ENCODE data around the gene BET1L. TPM values are rescaled to one million over a fixed set of nuclear protein-coding genes. Genes with fewer than 3 reads are reported as not detected.

BET1L gene
- total RNA-seq, 1 experiment from 2014 or later: 22.2 TPM

- no TSS peak for BruUV-seq (replicated peaks)
- H3K27me3 ChIP-seq (replicated peaks; ENCODE audit: insufficient read depth, low read depth, low read length, poor library complexity): no peaks in the 10 kb centered on the region
These were observed 1.1 kb upstream of the BET1L start for GRCh38 chr11:208181-208916.

GRCh38 chr11:207863-208180, 623 bp upstream of the BET1L start:
- Histone ChIP-seq H3K9me3 (ENCODE audit: low read depth, low read length, poor library complexity, severe bottlenecking) (no peaks in the 10 kb centered on the region), H3K4me1 (ENCODE audit: insufficient read depth, low read length, poor library complexity, severe bottlenecking) (peaks cover 13% of the 10 kb centered on the region), H3K27me3 (replicated peaks; ENCODE audit: insufficient read depth, low read depth, low read length, poor library complexity) (no peaks in the 10 kb centered on the region), H3K4me3 (ENCODE audit: low read depth, low read length, poor library complexity, severe bottlenecking) (peak overlapping the region; percentile 69), H3K36me3 (ENCODE audit: insufficient read depth, low read length, poor library complexity, severe bottlenecking) (peaks cover 37% of the 10 kb centered on the region), H3K27ac (ENCODE audit: low read depth, low read length, poor library complexity, severe bottlenecking) (peak overlapping the region; percentile 98)
- BruUV-seq (replicated peaks): TSS peak; percentile 87
- TF ChIP-seq EZH2 (IDR thresholded peaks at IDR 0.05; ENCODE audit: borderline replicate concordance, low read depth, low read length, poor library complexity, severe bottlenecking) (no peak), CTCF (conservative IDR thresholded peaks at IDR 0.05; ENCODE audit: low read depth, low read length) (no peak)
- POLR2A ChIA-PET (ENCODE audit: low non-redundant PET): no interaction called here
- DNase-seq (ENCODE audit: low spot score): no peak
- intact Hi-C loops (cut with micrococcal nuclease; ENCODE audit: unreplicated experiment): loop anchor here (5.0 to 10.0 kb wide), 2 partner anchors 149 to 237 kb away; partner anchors contain the start of gene ANO9
- CTCF ChIA-PET: interaction anchor here (0.7 kb wide), 1 partner anchor 9 kb away, joined by 3 read pairs; no protein-coding TSS in a partner anchor

More at GRCh38 chr11:208181-208916, 1.1 kb upstream of the BET1L start:
- no peaks in the 10 kb centered on the region for H3K9me3 ChIP-seq (ENCODE audit: low read depth, low read length, poor library complexity, severe bottlenecking)
- intact Hi-C loops (cut with micrococcal nuclease; ENCODE audit: unreplicated experiment): loop anchor here (5.0 to 10.0 kb wide), 2 partner anchors 149 to 236 kb away; partner anchors contain the start of gene ANO9
- peak; percentile 82 for DNase-seq (ENCODE audit: low spot score)
- ChIA-PET CTCF (no interaction called here), POLR2A (ENCODE audit: low non-redundant PET) (no interaction called here)
- H3K36me3 ChIP-seq (ENCODE audit: insufficient read depth, low read length, poor library complexity, severe bottlenecking): peaks cover 42% of the 10 kb centered on the region
- TF ChIP-seq EZH2 (IDR thresholded peaks at IDR 0.05; ENCODE audit: borderline replicate concordance, low read depth, low read length, poor library complexity, severe bottlenecking): no peak
- no peak for TF ChIP-seq CTCF (conservative IDR thresholded peaks at IDR 0.05; ENCODE audit: low read depth, low read length)
- H3K4me3 ChIP-seq (ENCODE audit: low read depth, low read length, poor library complexity, severe bottlenecking): peak overlapping the region; percentile 69
- peak overlapping the region; percentile 98 for H3K27ac ChIP-seq (ENCODE audit: low read depth, low read length, poor library complexity, severe bottlenecking)
- H3K4me1 ChIP-seq (ENCODE audit: insufficient read depth, low read length, poor library complexity, severe bottlenecking): peaks cover 13% of the 10 kb centered on the region

GRCh38 chr11:206526-207207, 532 bp downstream of the BET1L start:
- ChIA-PET POLR2A (ENCODE audit: low non-redundant PET) (no interaction called here), CTCF (no interaction called here)
- intact Hi-C loops (cut with micrococcal nuclease; ENCODE audit: unreplicated experiment): loop anchor here (5.0 to 10.0 kb wide), 2 partner anchors 151 to 238 kb away; partner anchors contain the start of gene ANO9
- BruUV-seq (replicated peaks): TSS peak; percentile 28
- no peak for DNase-seq (ENCODE audit: low spot score)
- H3K27me3 ChIP-seq (replicated peaks; ENCODE audit: insufficient read depth, low read depth, low read length, poor library complexity): no peaks in the 10 kb centered on the region
- H3K27ac ChIP-seq (ENCODE audit: low read depth, low read length, poor library complexity, severe bottlenecking): peak overlapping the region; percentile 98
- H3K4me1 ChIP-seq (ENCODE audit: insufficient read depth, low read length, poor library complexity, severe bottlenecking): peaks cover 13% of the 10 kb centered on the region
- H3K36me3 ChIP-seq (ENCODE audit: insufficient read depth, low read length, poor library complexity, severe bottlenecking): peaks cover 25% of the 10 kb centered on the region
- no peaks in the 10 kb centered on the region for H3K9me3 ChIP-seq (ENCODE audit: low read depth, low read length, poor library complexity, severe bottlenecking)
- peak overlapping the region; percentile 69 for H3K4me3 ChIP-seq (ENCODE audit: low read depth, low read length, poor library complexity, severe bottlenecking)
- no peak for TF ChIP-seq CTCF (conservative IDR thresholded peaks at IDR 0.05; ENCODE audit: low read depth, low read length)
- no peak for TF ChIP-seq EZH2 (IDR thresholded peaks at IDR 0.05; ENCODE audit: borderline replicate concordance, low read depth, low read length, poor library complexity, severe bottlenecking)
